Stimulated activated CD8-positive, alpha-beta memory T cell treated with anti-CD3 and anti-CD28 coated beads, Interleukin-7, amount 100 ng/mL, for 4 hours (primary cell): ENCODE data around the gene PRKACB.

ENCODE experiments used
- DNase-seq, 2 donors: peaks; one replicate each; pipeline ENCODE4 v3.0.0-alpha.2; 2020; ENCODE audit warnings: low read depth in 2 of 2

Gene PRKACB

DNA sequence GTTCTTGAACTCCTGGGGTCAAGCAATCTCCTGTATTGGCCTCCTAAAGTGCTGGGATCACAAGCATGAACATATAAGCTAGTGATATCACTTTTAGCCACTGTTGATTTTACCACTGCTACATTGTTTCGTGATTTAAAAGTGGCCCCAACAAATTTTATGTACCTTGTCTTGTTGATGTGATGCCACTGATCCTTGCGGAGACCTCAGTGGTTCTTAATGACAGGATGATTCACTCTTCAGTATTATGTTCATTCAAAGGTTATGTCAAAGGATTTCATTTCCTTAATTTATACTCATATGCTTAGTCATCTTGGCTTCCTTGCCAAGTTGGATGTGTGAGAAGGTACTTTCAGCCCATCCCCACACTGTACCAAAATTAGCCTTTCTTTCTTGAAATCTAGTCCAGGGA, 12.1 kb downstream of the PRKACB start:
- DNase-seq, result no peak

DNA sequence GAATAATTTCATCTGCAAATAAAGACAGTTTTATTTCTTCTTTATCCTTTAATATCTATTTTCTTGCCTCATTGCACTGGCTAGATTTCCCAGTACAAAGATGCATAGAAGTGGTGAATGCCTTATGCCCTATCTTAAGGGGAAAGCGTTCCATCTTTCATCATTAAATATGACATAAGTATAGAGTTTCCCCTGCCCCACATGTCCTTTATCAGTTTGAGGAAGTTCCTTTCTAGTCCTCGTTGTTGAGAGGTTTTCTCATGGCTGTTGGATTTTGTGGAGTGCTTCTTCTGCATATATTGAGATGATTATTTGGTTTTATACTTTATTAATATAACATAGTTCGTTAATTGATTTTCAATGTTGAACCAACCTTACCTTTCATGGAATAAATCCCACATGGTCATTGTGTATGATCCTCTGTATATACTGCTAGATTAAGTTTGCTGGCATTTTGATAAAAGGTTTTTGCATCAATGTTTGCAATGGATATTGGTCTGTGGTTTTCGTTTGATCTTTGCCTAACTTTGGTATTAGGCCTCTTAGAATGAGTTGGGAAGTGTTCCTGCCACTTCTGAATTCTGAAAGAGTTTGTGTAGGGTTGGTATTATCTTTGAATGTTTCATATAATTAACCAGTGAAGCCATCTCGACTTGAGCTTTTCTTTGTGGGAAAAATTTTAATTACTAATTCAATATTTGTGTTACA, 15.6 kb downstream of the PRKACB start:
- no peak for DNase-seq

DNA sequence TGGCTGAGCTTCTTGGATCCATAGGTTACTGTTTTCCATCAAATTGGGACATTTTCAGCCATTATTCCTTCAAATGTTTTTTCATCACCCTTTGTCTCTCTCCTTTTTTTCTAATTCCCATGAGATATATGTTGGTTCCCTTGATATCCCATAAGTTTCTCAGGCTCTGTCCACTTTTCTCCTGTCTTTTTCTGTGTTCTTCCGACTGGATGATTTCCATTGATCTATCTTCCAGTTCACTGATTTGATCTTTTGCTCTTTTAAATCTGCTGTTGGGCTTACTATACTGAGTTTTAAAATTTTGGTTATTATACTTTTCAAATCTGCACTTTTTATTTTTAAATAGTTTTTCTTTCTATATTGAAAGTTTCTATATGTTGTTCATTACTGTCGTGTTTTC, 18.2 kb downstream of the PRKACB start:
- DNase-seq, result no peak

DNA sequence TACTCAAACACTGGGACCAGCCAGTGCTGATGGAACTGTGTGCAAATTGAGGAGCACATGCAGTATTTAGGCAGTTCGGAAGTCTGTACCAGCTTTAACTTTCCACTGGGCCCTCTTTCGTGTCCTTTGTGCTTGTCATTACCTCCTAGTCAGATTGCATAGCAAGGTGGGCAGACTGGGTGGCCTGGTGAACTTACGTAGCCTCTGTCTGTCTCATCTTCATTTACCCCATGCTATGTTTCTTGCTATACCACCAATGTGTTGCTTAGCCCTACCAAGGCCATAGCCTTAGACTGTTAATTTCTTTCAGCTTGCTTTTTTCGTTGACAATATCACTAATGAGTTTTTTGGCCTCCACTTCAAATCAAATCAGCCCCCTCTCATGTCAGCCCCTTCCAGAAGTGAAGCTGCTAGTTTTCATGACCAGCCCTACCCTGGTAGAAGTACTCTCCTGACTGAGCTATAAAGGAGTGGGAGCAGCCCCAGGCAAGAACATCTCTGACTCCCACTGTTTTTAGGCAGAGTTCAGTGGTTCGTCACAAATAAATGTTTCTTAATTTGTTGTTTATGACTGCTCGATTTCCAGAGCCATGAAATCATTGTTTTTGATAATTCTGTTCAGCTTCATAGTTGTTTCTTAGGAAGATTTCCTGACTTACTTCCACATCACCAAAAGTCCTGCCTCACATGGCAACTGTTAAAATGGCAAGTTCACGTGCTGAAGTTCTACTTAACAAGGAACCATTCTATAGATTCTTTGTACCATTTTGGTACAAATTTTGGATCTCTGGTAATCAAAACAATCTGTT, 19.3 kb downstream of the PRKACB start:
- no peak for DNase-seq

DNA sequence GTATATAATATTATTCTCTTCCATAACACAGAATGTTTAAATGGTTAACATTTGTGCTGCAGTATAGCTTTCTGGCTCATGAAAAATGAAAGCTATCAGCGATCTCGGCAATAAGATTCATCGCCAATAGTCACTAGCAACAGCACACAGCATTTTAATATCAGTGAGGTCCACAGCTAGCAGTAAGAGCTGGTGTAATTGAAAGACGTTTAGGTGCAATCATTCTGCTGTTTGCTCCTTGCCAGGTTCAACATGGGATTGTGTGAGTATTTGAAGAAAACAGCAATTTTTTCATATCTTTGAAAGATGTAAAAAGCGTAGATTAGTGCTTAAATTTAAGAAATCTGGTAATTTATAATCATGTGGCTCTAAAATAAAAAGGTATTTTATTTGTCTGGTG, 20.1 kb downstream of the PRKACB start:
- no peak for DNase-seq

DNA sequence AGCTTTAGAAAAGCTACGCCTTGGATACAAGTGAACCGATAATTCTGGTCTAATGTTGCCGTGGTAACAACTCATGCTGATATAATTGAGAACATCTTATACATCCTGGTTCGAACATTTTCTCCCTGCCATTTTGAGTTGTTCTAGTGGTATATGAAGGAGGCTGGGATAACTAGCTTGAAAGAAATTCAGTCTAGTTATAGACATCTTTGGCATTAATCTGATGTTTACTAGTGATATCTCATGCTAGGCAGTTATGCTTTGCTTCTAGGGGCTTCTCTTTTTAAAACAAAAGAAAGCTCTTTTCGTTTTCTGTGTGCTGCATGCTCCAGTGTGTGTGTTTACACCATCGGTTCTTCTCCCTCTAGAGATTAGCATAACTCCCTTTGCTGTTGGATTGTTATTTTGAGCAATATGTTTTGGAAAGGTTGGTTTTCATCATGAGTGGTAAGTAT, 20.5 kb downstream of the PRKACB start:
- DNase-seq, result no peak

DNA sequence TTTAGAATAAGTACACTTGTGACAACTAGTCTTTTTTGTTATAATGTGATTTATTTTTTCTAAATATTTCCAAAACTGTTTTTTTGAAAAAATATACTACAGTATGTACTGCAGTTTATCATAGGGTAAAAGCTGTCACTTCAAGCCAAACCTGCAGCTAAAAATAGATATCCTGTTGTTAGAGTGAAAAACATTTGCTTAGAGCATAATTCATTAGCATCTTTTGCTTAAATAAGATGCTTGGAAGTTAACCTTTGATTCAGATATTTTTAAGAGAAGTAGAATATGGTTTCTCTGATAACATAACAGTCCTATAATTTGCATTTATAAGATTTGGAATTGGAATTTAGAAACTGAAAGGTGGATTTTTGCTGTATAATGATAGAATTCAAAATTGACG, 21.5 kb downstream of the PRKACB start:
- no peak for DNase-seq

DNA sequence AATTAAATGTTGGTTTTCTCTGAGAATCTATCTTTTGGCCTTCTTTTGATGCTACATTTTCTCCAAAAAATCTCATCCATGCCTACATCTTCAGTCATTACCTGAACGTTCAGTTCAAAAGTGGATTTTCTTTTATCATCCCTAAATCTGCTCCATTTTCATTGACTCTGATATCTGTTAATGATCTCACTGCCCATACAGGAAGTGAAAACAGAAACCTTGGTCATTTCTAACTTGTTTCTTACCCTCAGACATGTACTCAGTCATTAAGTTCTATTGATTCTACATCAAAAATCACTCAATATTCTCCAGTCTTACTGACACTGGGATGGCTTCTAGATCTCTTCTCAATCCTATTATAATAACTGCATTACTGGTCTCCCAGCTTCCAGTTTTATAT, 22.7 kb downstream of the PRKACB start:
- no peak for DNase-seq

DNA sequence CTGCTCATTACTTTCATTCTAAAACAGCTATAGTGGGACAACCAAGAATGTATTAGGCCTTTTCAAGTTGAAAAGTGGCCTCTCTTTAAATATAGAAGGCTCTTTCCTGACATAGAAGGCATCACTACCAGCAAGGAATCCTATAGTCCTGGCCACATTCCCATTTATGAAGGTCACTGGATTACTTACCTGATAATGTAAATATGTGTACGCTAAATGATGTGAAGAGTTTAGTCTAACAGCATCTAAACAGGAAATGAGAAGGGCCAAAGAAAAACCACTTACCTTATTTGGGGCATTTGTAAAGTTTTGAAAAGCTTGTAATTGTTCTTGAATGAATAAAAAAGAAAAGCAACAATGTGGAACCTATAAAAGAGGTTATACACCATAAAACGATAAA, 24.7 kb downstream of the PRKACB start:
- DNase-seq, result no peak

DNA sequence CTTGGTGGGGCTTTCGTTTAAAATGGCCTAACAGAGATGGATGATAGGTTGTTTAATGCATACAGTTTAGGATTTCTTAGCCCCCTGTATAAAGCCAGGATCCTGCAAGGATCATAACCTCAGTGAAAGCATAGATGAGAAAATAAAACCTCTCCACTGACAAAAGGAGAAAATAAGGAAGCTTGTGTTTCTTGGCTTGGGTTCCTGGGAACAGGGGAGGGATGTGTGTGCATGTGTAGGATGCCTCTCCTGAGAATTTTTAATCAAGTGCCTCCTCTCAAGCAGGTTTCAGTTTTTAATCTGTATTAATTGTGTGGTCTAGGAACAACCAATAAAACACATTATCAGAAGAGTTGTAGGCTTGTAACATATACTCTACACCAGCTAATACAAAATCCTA, 26.1 kb downstream of the PRKACB start:
- no peak for DNase-seq

DNA sequence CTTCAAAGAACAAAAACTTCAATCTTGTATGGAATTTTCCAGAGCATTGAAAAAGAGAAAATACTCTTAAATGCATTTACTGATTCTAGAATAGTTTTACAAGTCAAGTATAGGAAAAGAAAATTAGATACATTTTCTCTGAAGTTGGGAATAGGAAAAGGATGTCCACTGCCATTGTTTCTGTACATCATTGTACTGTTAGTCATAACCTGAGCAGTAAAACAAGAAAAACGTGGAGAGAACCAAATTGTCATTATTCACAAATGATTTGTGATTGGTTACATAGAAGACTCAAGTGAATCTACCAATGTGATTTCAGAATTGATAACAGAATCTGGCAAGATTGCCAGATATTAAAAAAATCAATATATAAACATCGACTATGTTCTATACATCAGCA, 27.4 kb downstream of the PRKACB start:
- no peak for DNase-seq

DNA sequence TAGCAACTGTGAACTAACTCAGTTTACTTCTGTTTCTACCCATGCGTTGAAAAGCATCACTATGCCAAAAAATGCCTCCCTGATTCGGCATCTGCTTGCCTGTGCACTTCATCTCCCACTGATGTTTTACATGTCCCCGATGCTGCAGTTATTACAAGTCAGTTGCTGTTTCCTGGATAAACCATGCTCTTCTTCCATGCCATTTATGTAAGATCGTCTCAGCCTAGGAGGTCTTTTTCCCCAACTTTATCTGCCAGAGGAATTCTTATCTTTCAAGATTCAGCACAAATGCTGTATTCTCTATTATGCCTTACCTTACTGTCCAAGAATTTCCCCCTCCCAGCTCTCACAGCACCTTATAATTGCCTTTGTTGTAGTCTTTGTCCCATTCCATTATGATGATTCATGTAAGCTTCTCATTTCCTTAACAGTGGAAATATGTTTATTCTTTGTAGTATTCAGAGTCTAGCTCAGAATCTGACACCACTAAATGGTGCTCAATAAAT, 30.0 kb downstream of the PRKACB start:
- no peak for DNase-seq

DNA sequence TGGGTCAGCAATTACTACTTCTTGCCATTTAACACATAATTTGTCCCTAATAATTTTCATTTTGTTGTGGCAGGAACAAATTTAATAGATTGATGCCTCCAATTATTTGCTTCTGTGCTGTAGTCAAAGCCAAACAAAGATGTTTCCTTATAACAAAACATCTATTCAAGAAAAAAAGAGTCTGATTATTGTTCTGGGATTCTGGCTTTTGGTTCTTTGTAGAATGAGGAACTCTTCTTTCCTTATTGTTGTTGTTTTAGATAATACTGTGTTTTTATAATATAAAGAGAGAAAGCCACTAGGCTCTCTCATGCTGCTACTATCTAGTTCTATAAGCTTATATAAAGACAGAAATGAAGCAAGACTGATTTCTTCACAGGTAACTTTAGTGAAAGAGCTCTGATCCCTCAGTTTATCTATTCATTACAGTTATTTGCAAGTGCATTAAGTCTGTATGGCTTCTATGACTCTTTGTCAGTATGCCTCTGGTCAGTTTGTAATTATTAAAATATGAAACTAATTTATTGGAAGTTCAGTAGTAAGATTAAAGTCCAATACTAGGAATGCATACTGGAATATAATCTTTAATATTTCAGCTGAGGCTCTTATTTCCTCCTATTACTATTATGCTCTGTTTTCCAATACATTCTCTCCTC, 37.4 kb downstream of the PRKACB start:
- no peak for DNase-seq

DNA sequence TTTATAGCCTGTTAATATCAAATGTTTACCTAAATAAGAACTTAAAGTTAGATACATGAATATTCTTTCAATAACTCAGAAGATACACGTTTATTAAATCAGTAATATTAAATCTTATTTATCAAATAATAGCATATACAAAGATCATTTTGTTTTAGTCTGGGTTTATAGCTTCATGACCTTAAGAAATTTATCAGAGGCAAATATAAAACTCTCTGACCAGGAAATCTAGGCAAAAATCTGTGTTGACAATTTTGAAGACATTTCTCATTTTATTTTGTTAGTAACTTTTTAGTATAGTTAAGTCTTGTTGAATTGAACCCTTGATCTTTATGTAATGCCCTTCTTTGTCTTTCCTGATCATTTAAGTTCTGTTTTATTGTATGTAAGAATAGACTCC, 46.4 kb downstream of the PRKACB start:
- no peak for DNase-seq

DNA sequence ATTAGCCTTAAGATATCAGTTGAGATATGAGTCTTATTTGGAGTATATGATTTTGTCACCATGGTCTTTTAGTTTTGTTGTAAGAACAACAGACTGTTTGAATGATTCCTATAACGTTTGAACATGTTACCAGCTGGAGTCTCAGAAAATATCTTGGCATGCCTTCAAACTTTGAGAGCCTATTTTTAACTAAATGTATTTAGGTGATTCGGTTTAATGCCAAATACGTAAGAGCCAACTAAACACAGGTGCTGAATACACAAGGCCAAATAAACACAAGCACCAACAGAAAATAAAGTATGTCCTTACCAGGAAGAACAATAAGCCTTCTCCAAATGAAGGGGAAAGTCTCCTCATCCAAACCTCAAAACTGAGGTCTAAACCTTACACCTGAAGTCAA, 48.6 kb downstream of the PRKACB start:
- DNase-seq, result no peak

DNA sequence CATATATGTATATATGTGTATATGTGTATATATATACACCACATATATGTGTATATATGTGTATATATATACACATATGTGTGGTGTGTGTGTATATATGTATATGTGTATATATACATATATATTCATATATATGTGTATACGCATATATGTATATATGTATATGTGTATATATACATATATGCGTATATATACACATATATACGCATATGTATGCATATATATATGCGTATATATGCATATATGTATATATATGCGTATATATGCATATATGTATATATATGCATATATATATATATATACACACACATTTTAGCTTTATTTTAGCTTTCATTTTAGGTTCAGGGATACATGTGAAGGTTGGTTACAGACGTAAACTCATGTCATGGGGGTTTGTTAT, 54.8 kb downstream of the PRKACB start:
- DNase-seq, result no peak

DNA sequence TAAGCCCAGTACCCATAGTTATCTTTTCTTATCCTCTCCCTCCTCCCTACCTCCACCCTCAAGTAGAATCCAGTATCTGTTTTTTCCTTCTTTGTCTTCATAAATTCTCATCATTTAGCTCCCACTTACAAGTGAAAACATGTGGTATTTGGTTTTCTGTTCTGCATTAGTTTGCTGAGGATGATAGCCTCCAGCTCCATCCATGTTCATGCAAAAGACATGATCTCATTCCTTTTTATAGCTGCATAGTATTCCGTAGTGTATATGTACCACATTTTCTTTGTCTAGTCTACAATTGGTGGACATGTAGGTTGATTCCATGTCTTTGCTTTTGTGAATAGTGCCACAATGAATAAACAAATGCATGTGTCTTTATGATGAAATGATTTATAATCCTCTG, 55.2 kb downstream of the PRKACB start:
- DNase-seq, result no peak

DNA sequence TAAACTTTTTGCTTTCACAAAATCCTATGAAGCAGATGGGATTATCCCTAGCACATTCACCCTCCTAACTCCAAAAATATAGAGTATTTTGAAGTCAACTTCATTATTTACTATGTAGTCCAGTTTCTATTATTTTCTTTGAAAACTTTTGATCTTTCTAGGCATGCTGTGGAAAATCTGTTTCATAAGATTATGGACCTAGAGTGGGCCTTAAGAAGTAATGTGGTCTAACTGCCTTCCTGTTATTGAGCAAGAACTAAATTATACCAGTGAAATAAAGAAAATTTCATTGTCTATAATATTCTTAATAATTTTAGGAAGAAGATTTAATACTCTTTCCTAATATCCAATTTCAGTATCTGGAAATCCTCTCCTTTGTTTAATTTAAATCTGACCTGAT, 58.1 kb downstream of the PRKACB start:
- DNase-seq, result no peak

DNA sequence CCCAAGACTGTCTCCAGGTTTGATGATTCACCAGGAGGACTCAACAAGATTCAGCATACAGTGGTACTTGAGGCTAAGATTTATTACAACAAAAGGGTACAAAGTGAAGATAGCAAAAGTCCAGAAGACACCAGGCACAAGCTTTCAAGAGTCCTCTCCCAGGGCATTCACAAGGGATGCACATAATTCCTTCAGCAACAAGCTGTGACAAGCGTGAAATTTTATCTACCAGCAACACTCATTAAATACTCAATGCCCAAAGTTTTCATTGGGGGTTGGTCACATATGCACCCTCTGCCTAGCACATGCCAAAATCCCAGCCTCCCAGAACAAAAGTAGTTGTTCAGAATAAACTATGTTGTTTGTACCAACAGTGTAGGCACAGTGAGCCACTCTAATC, 62.3 kb downstream of the PRKACB start:
- no peak for DNase-seq

DNA sequence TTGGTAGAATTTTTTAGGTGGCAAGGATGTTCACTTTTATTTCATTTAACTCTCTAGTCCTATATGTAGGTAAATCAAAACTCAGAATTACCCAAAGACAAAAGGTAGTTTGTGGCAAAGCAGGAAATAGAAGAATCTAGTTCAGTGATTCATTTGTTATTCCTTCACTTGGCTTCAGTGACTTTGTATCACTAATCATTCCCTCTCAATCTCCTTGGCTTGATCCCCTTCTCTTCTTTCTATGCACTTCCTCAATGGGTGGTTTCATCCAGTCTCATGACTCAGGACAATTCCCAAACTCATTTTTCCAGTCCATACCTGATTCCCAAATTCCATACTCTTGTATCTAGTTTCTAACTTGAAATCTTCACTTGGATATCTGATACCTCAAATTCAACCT, 64.9 kb downstream of the PRKACB start:
- no peak for DNase-seq

DNA sequence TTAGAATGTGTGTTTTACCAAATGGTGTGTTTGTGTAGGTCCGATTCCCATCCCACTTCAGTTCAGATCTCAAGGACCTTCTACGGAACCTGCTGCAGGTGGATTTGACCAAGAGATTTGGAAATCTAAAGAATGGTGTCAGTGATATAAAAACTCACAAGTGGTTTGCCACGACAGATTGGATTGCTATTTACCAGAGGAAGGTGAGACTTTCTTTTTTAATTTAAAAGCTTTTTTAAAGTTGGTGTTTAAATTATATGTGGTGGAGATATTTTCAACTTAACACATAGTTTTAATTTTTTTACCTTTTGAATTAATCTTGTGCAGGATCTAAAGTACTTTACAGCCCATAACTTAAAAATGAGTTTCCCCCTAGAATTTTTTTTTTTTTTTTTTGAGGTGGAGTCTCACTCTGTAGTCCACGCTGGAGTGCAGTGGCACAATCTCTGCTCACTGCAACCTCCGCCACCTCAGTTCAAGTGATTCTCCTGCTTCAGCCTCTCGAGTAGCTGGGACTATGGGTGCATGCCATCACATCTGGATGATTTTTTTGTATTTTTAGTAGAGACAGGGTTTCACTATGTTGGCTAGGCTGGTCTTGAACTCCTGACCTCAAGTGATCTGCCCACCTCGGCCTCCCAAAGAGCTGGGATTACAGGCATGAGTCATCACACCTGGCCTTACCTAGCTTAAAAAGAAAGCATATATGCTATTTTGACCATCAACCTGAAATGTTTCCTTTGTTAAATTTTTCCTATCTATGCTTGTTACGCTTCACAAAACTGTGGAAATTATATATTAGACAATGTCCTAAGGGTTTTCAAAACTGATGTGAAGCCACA, 70.3 kb downstream of the PRKACB start:
- DNase-seq, result no peak

DNA sequence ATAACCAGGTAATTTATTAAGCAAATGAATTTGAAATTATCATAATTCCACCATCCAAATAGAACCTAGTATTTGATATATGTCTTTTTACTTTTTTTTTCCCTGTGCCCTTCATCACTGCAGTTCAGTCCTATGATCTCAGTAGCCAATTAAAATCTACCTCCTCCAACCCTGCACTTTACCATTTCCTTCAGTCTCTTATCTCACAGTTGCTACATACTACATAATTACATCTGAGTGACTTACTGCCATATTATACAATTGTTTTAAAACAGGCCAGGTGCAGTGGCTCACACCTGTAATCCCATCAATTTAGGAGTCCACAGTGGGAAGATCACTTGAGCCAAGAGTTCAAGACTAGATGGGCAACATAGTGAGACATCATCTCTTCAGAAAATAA, 73.2 kb downstream of the PRKACB start:
- no peak for DNase-seq
